ENCODE data around the gene DEFB114.
A peak's percentile ranks its signal among the peaks of the same experiment; 100 is the strongest.

DEFB114 gene

GRCh38 chr6:49986551-49986950 is 22.6 kb upstream of the DEFB114 start:
- no peak overlapping the region for H3K27ac ChIP-seq
- DNase-seq (ENCODE audit: low spot score) = no peak
- POLR2A ChIA-PET (ENCODE audit: low non-redundant PET) = no interaction called here
- no peak for TF ChIP-seq CTCF (conservative IDR thresholded peaks at IDR 0.05; ENCODE audit: low read depth)
- CTCF ChIA-PET = no interaction called here

GRCh38 chr6:49982046-49982445 is 18.1 kb upstream of the DEFB114 start:
- ChIA-PET CTCF (no interaction called here), POLR2A (ENCODE audit: low non-redundant PET) (no interaction called here)
- no peak for TF ChIP-seq CTCF (conservative IDR thresholded peaks at IDR 0.05; ENCODE audit: low read depth)
- no peak overlapping the region for H3K27ac ChIP-seq
- no peak for DNase-seq (ENCODE audit: low spot score)

GRCh38 chr6:49980898-49981297 is 16.9 kb upstream of the DEFB114 start:
- POLR2A ChIA-PET (ENCODE audit: low non-redundant PET) = no interaction called here
- no peak for TF ChIP-seq CTCF (conservative IDR thresholded peaks at IDR 0.05; ENCODE audit: low read depth)
- CTCF ChIA-PET = no interaction called here
- H3K27ac ChIP-seq = no peak overlapping the region
- peak; percentile 7 for DNase-seq (ENCODE audit: low spot score)

- ChIA-PET POLR2A (ENCODE audit: low non-redundant PET) (no interaction called here), CTCF (no interaction called here)
- no peak overlapping the region for H3K27ac ChIP-seq
- no peak for TF ChIP-seq CTCF (conservative IDR thresholded peaks at IDR 0.05; ENCODE audit: low read depth)
- DNase-seq (ENCODE audit: low spot score) = no peak
Measured at GRCh38 chr6:49979584-49979983, 15.6 kb upstream of the DEFB114 start.

- H3K27ac ChIP-seq = no peak overlapping the region
- DNase-seq (ENCODE audit: low spot score) = no peak
- ChIA-PET CTCF (no interaction called here), POLR2A (ENCODE audit: low non-redundant PET) (no interaction called here)
- TF ChIP-seq CTCF (conservative IDR thresholded peaks at IDR 0.05; ENCODE audit: low read depth) = no peak
Measured at GRCh38 chr6:49978332-49979226, 14.6 kb upstream of the DEFB114 start.

- CTCF ChIA-PET = no interaction called here
- H3K27ac ChIP-seq = no peak within 1 kb of the TSS
Measured at GRCh38 chr6:49969605-49970004, 5.6 kb upstream of the DEFB114 start, which contains the start of gene DEFB113. Gene DEFB113 (minus strand): TSS chr6:49969625. CDS start chr6:49969625, 0 bp downstream.

More at GRCh38 chr6:49969605-49970004, 5.6 kb upstream of the DEFB114 start, which contains the start of gene DEFB113:
- DNase-seq (ENCODE audit: low spot score) = no peak
- no peak for TF ChIP-seq CTCF (conservative IDR thresholded peaks at IDR 0.05; ENCODE audit: low read depth)
- POLR2A ChIA-PET (ENCODE audit: low non-redundant PET) = no interaction called here
